H1 (cell line): ENCODE measurements around the gene PSMC3IP.

Source experiments
- CTCF ChIP-seq, 3 experiments: IDR thresholded peaks; 1 replicate in 2 of 3; 2 replicates in 1 of 3; pipeline versions ENCODE4 v1.5.1 to v1.6.1; 2011; ENCODE audit warnings: low read length in 3 of 3, mild to moderate bottlenecking in 3 of 3, inconsistent platforms in 2 of 3, low read depth in 1 of 3, moderate library complexity in 1 of 3; ENCODE audit not compliant: insufficient read depth in 1 of 3; ENCODE audit errors: control extremely low read depth in 1 of 3
- JUND ChIP-seq: IDR thresholded peaks from 2 replicates; pipeline ENCODE4 v1.6.1; 2011; ENCODE audit warnings: mild to moderate bottlenecking, improper control_type of control experiment, low read length
- SIN3A ChIP-seq, 2 experiments: IDR thresholded peaks in 1 of 2; conservative IDR thresholded peaks in 1 of 2; 2 replicates each; pipeline ENCODE4 v1.6.1; 2011 to 2012; ENCODE audit warnings: low read length in 2 of 2, improper control_type of control experiment in 1 of 2, low read depth in 1 of 2, mild to moderate bottlenecking in 1 of 2

GRCh38 chr17:42537826-42538451, 39.6 kb downstream of the PSMC3IP start:
- TF ChIP-seq JUND (no peak), SIN3A (conservative IDR thresholded peaks at IDR 0.05 in 1 of 2, IDR thresholded peaks at IDR 0.05 in 1 of 2; ENCODE audit: low read depth in 1 of 2, low read length in 2 of 2) (no peak), CTCF (IDR thresholded peaks at IDR 0.05; ENCODE audit: control extremely low read depth in 1 of 3, insufficient read depth in 1 of 3, low read depth in 1 of 3, low read length in 3 of 3) (no peak)
